SK-N-SH (cell line): ENCODE data around the gene STK40. TPM values are rescaled to one million over a fixed set of nuclear protein-coding genes. Genes with fewer than 3 reads are reported as not detected.
A peak's percentile ranks its signal among the peaks of the same experiment; 100 is the strongest.

Experiments
- CTCF ChIA-PET: fragments of 300-600, 350-600 bp; formaldehyde crosslinking; extraction: SDS; loops from one replicate; lab custom pipeline; 2021; lab: Yijun Ruan, JAX
- POLR2A ChIA-PET: fragments of 350-600 bp; sonication (Branson Sonifier 250); formaldehyde crosslinking; extraction: SDS; loops from one replicate; lab custom pipeline; 2020; ENCODE audit warnings: antibody characterized with exemption, inconsistent platforms; lab: Yijun Ruan, JAX
- DNase-seq: peaks from one replicate; pipeline ENCODE4 v3.0.0; 2012
- H2AFZ ChIP-seq: fragments of 200-600 bp; sonication (generic); 2 replicates; pipeline ENCODE4 v1.8.1; 2016; ENCODE audit warnings: antibody characterized with exemption, mild to moderate bottlenecking, low read depth
- H3F3A ChIP-seq: fragments of 200-600 bp; sonication (generic); replicated peaks from 2 replicates; pipeline ENCODE3; 2016; ENCODE audit warnings: antibody characterized with exemption, mild to moderate bottlenecking; ENCODE audit not compliant: insufficient read depth
- H3K27ac ChIP-seq, 2 experiments: fragments of 200-500 bp in 1 of 2; fragments of 200-600 bp in 1 of 2; sonication (Bioruptor generic) in 1 of 2; sonication (generic), shearing (Covaris generic) in 1 of 2; 2 replicates each; pipeline versions ENCODE4 v1.5.1 to v1.6.1; 2014 to 2016; ENCODE audit warnings: low read depth in 2 of 2, inconsistent platforms in 1 of 2, low read length in 1 of 2, mild to moderate bottlenecking in 1 of 2, mixed read lengths in 1 of 2
- H3K27me3 ChIP-seq: fragments of 200-600 bp; sonication (generic), shearing (Covaris generic); 2 replicates; pipeline ENCODE4 v1.6.1; 2016; ENCODE audit warnings: mixed run types; ENCODE audit not compliant: insufficient read depth
- H3K36me3 ChIP-seq, 2 experiments: fragments of 200-500 bp in 1 of 2; fragments of 200-600 bp in 1 of 2; sonication (Bioruptor generic) in 1 of 2; sonication (generic) in 1 of 2; replicated peaks in 1 of 2; 2 replicates each; pipeline versions ENCODE3 to v1.5.1; 2014 to 2016; ENCODE audit warnings: low read length in 1 of 2, mild to moderate bottlenecking in 1 of 2; ENCODE audit not compliant: insufficient read depth in 2 of 2, control insufficient read depth in 1 of 2
- H3K4me1 ChIP-seq, 2 experiments: fragments of 200-500 bp in 1 of 2; fragments of 200-600 bp in 1 of 2; sonication (Bioruptor generic) in 1 of 2; sonication (generic), shearing (Covaris generic) in 1 of 2; 2 replicates each; pipeline versions ENCODE4 v1.5.1 to v1.6.1; 2014 to 2016; ENCODE audit warnings: low read depth in 1 of 2, low read length in 1 of 2, mixed run types in 1 of 2; ENCODE audit not compliant: insufficient read depth in 2 of 2, control insufficient read depth in 1 of 2
- H3K4me2 ChIP-seq: fragments of 200-600 bp; sonication (generic), shearing (Covaris generic); 2 replicates; pipeline ENCODE4 v1.6.1; 2017; ENCODE audit warnings: mixed run types
- H3K4me3 ChIP-seq, 2 experiments: fragments of 200-500 bp in 1 of 2; fragments of 200-600 bp in 1 of 2; sonication (Bioruptor generic) in 1 of 2; sonication (generic), shearing (Covaris generic) in 1 of 2; 2 replicates each; pipeline versions ENCODE4 v1.5.1 to v1.8.1; 2014 to 2016; ENCODE audit warnings: low read depth in 2 of 2, inconsistent platforms in 1 of 2, low read length in 1 of 2, mild to moderate bottlenecking in 1 of 2, mixed read lengths in 1 of 2, moderate library complexity in 1 of 2
- H3K79me2 ChIP-seq: fragments of 200-600 bp; sonication (generic); 2 replicates; pipeline ENCODE4 v1.8.1; 2017; ENCODE audit warnings: mild to moderate bottlenecking; ENCODE audit not compliant: insufficient read depth
- H3K9ac ChIP-seq: fragments of 200-600 bp; sonication (generic); 2 replicates; pipeline ENCODE4 v1.6.1; 2017; ENCODE audit warnings: mixed run types
- H3K9me2 ChIP-seq: fragments of 200-600 bp; sonication (generic); 2 replicates; pipeline ENCODE4 v1.6.1; 2017; ENCODE audit warnings: mixed run types
- H3K9me3 ChIP-seq: fragments of 200-600 bp; sonication (generic); 2 replicates; pipeline ENCODE4 v1.6.1; 2017; ENCODE audit warnings: mixed run types, mild to moderate bottlenecking, moderate library complexity
- H4K20me1 ChIP-seq: fragments of 200-600 bp; sonication (generic); 2 replicates; pipeline ENCODE4 v1.6.1; 2017; ENCODE audit warnings: mild to moderate bottlenecking, mixed run types; ENCODE audit not compliant: insufficient read depth
- CHD2 ChIP-seq: fragments of 150-350 bp; IDR thresholded peaks from 2 replicates; pipeline ENCODE4 v1.6.1; 2018; ENCODE audit warnings: low read length; ENCODE audit not compliant: partially characterized antibody
- ELF1 ChIP-seq: IDR thresholded peaks from 2 replicates; pipeline ENCODE4 v1.4.0; 2012
- EP300 ChIP-seq, 2 experiments: IDR thresholded peaks; 2 replicates each; pipeline versions ENCODE4 v1.4.0 to v1.6.1; 2012; ENCODE audit warnings: borderline replicate concordance in 1 of 2, low read depth in 1 of 2, low read length in 1 of 2
- FOXM1 ChIP-seq: IDR thresholded peaks from 2 replicates; pipeline ENCODE4 v1.4.0; 2012; ENCODE audit warnings: low read depth, mild to moderate bottlenecking
- JUND ChIP-seq: IDR thresholded peaks from 2 replicates; pipeline ENCODE4 v1.4.0; 2012
- MEF2A ChIP-seq: IDR thresholded peaks from 2 replicates; pipeline ENCODE4 v1.4.0; 2012; ENCODE audit warnings: low read depth, borderline replicate concordance
- MXI1 ChIP-seq: IDR thresholded peaks from 2 replicates; pipeline ENCODE4 v1.6.1; 2012; ENCODE audit warnings: mild to moderate bottlenecking, low read depth, low read length, improper control_type of control experiment
- NRF1 ChIP-seq: IDR thresholded peaks from 2 replicates; pipeline ENCODE4 v1.6.1; 2012; ENCODE audit warnings: low read depth, mild to moderate bottlenecking, low read length
- POLR2AphosphoS5 ChIP-seq: IDR thresholded peaks from 2 replicates; pipeline ENCODE4 v1.6.1; 2012; ENCODE audit warnings: low read depth, low read length
- RCOR1 ChIP-seq: fragments of 150-350 bp; IDR thresholded peaks from 2 replicates; pipeline ENCODE4 v1.6.1; 2017; ENCODE audit warnings: antibody characterized with exemption, low read length
- RFX5 ChIP-seq: IDR thresholded peaks from 2 replicates; pipeline ENCODE4 v1.6.1; 2012; ENCODE audit warnings: mild to moderate bottlenecking, improper control_type of control experiment, low read length
- SIN3A ChIP-seq: IDR thresholded peaks from 2 replicates; pipeline ENCODE4 v1.6.1; 2012; ENCODE audit warnings: low read depth, mild to moderate bottlenecking, low read length, moderate library complexity, borderline replicate concordance
- TAF1 ChIP-seq: IDR thresholded peaks from 2 replicates; pipeline ENCODE4 v1.6.1; 2012; ENCODE audit warnings: low read depth, mild to moderate bottlenecking, low read length, moderate library complexity, borderline replicate concordance
- TEAD4 ChIP-seq: IDR thresholded peaks from 2 replicates; pipeline ENCODE4 v1.4.0; 2012; ENCODE audit warnings: mild to moderate bottlenecking, borderline replicate concordance; ENCODE audit not compliant: insufficient read depth
- YY1 ChIP-seq: IDR thresholded peaks from 2 replicates; pipeline ENCODE4 v1.4.0; 2012; ENCODE audit warnings: low read depth, mild to moderate bottlenecking
- WGBS: methylation state at CpG from one replicate; pipeline ENCODE4 v1.1.6; 2017; ENCODE audit warnings: low lambda C conversion rate; 5-methylcytosine and 5-hydroxymethylcytosine counted together
- polyA plus RNA-seq, 3 experiments: library from polyadenylated mRNA; depleted of rRNA; stranded (reverse); fragments of >200 nt; gene quantifications; 2 replicates each; pipeline ENCODE4 v1.2.3, GENCODE V29; 2012
- TF ChIP-seq, protein P1 (sequence below): fragments of 200-600 bp; sonication (generic); IDR thresholded peaks from 2 replicates; pipeline ENCODE4 v1.6.1; 2017; ENCODE audit warnings: antibody characterized with exemption, mild to moderate bottlenecking, moderate library complexity
- TF ChIP-seq, protein P2 (sequence below): IDR thresholded peaks from 2 replicates; pipeline ENCODE4; 2012
- TF ChIP-seq, protein P3 (sequence below): IDR thresholded peaks from 2 replicates; pipeline ENCODE4 v1.4.0; 2012; ENCODE audit warnings: low read depth, borderline replicate concordance
- TF ChIP-seq, protein P4 (sequence below): IDR thresholded peaks from 2 replicates; pipeline ENCODE4 v1.4.0; 2012; ENCODE audit warnings: low read depth

Gene STK40
- polyA plus RNA-seq, 1 of the 3 experiments (the other 2 are of a cell fraction): 43.3 TPM

DNA sequence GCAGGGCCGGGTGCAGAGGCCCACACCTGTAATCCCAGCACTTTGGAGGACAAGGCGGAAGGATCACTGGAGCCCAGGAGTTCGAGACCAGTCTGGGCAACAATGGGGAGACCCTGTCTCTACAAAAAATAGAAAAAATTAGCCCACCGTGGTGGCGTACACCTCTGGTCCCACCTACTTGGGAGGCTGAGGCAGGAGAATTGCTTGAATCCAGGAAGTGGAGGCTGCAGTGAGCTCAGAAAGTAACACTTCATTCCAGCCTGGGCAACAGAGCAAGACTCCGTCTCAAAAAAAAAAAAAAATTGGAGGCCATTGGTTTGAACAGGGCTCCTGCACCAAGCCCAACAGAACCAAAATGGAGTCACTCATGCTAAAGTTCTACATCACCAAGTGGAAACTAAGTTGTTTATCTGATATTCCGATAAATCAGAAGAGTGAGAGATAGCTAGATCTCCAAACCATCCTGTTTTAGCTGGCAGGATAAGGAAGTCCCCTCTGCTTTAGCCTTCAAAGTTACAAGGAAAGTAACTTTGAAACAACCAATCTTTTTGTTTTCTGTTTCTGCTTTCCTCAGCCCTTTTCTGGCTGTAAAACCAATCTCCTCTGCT, 12.8 kb upstream of the STK40 start:
- peak overlapping the region; percentile 93; the same call in 1 of the 2 replicates for H3K9ac ChIP-seq
- DNase-seq: no peak
- no peaks in the 10 kb centered on the region for H3K9me2 ChIP-seq
- peaks cover 4 to 6% of the 10 kb centered on the region in 2 experiments for H3K36me3 ChIP-seq
- H3K27me3 ChIP-seq: no peaks in the 10 kb centered on the region
- H3K4me1 ChIP-seq: peaks cover 0 to 5% of the 10 kb centered on the region in 2 experiments; a peak in 2 of 4 replicates
- peak overlapping the region; percentile 94 for H3K4me2 ChIP-seq
- no peaks in the 10 kb centered on the region for H4K20me1 ChIP-seq
- H3K79me2 ChIP-seq: peaks cover 34% of the 10 kb centered on the region
- ChIA-PET POLR2A (interaction anchor here (3.2 kb wide), 1 partner anchor 12 kb away, joined by 25 read pairs; the partner anchor contains the start of gene STK40), CTCF (interaction anchor here (1.1 to 2.5 kb wide), 8 partner anchors 10 to 245 kb away, joined by 3 to 8 read pairs (median 3); no protein-coding TSS in a partner anchor)
- H3K4me3 ChIP-seq: peak overlapping the region in 1 of 2 experiments; percentile 98; a peak in 2 of 4 replicates
- 72% methylated on average over 7 of the region's 7 CpGs for WGBS
- TF ChIP-seq FOXM1 (no peak), CHD2 (no peak), EP300 (IDR thresholded peaks at IDR 0.05; ENCODE audit: borderline replicate concordance in 1 of 2, low read depth in 1 of 2, low read length in 1 of 2) (no peak), YY1 (no peak), MEF2A (no peak), TEAD4 (no peak), JUND (no peak), NRF1 (no peak)
- TF ChIP-seq, protein P1, sequence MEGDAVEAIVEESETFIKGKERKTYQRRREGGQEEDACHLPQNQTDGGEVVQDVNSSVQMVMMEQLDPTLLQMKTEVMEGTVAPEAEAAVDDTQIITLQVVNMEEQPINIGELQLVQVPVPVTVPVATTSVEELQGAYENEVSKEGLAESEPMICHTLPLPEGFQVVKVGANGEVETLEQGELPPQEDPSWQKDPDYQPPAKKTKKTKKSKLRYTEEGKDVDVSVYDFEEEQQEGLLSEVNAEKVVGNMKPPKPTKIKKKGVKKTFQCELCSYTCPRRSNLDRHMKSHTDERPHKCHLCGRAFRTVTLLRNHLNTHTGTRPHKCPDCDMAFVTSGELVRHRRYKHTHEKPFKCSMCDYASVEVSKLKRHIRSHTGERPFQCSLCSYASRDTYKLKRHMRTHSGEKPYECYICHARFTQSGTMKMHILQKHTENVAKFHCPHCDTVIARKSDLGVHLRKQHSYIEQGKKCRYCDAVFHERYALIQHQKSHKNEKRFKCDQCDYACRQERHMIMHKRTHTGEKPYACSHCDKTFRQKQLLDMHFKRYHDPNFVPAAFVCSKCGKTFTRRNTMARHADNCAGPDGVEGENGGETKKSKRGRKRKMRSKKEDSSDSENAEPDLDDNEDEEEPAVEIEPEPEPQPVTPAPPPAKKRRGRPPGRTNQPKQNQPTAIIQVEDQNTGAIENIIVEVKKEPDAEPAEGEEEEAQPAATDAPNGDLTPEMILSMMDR: no peak
- peaks cover 5% of the 10 kb centered on the region for H3F3A ChIP-seq
- peak overlapping the region in 1 of 2 experiments; percentile 83; a peak in 2 of 4 replicates for H3K27ac ChIP-seq
- H3K9me3 ChIP-seq: no peaks in the 10 kb centered on the region
- H2AFZ ChIP-seq: peak overlapping the region; percentile 82; the same call in 1 of the 2 replicates

DNA sequence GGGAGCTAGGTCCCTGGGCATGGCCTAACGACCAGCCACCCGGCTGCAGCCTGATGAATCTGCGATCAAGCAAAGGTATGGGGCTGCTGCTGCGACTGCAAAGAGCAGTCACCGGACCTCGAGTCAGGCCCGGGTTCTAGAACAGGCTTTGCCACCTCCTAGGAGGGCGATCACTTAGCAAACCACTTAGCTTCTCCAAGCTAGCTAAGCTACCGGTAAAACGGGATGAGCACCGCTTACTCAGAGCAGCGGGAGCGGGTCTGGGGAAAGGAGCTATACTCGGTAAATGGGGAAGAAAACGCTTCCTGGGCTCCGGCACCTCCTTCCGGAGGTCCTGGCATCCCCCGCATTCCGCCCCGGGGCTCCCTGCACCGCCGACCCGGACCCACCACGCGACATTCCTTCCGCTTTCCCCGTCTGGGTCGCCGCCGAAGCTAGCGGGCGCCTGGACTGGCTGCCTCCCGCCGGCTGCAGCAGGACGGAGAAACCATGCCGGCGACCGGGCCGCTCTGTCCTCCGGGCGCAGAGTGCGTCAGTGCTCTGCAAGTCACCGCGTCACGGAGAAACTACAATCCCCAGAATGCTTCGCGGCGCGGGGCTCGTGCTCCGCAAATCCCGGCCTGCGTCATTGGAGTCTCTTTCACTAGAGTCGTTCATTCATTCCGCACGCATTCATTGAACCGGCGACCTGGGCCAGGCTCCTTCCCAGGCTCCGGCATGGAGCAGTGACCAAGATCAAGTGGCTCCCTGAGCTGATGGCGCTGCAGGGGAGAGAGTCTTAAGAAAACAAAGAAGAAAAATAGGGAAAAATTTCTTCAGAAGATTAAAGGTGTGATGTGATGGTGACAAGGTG, 11.9 kb upstream of the STK40 start, which contains the start of gene LSM10:
Gene LSM10 (minus strand): TSS at position 531 of the 853 bp plus-strand sequence. CDS start 3,779 bp downstream, outside the sequence.
- peaks cover 39% of the 10 kb centered on the region for H3K79me2 ChIP-seq
- DNase-seq: peak; percentile 92
- CTCF ChIA-PET: interaction anchor here (1.1 to 2.5 kb wide), 8 partner anchors 11 to 244 kb away, joined by 3 to 8 read pairs (median 3); no protein-coding TSS in a partner anchor
- peak within 1 kb of the TSS; percentile 94 for H3K4me2 ChIP-seq
- POLR2A ChIA-PET: interaction anchor here (0.8 to 3.2 kb wide), 3 partner anchors 11 to 90 kb away, joined by 3 to 25 read pairs (median 3); partner anchors contain the start of gene STK40
- peak within 1 kb of the TSS; percentile 82; the same call in 1 of the 2 replicates for H2AFZ ChIP-seq
- no peaks in the 10 kb centered on the region for H3K9me2 ChIP-seq
- no peaks in the 10 kb centered on the region for H4K20me1 ChIP-seq
- peaks cover 0 to 5% of the 10 kb centered on the region in 2 experiments; a peak in 2 of 4 replicates for H3K4me1 ChIP-seq
- peak within 1 kb of the TSS; percentile 83 for H3K27ac ChIP-seq
- H3K9ac ChIP-seq: peak within 1 kb of the TSS; percentile 93
- H3F3A ChIP-seq: peaks cover 5% of the 10 kb centered on the region
- H3K36me3 ChIP-seq: peaks cover 13 to 14% of the 10 kb centered on the region in 2 experiments
- under 1% methylated on average over 18 of the region's 60 CpGs for WGBS
- H3K4me3 ChIP-seq: peak within 1 kb of the TSS; percentile 80 to 98
- H3K9me3 ChIP-seq: no peaks in the 10 kb centered on the region
- H3K27me3 ChIP-seq: no peaks in the 10 kb centered on the region
- peak; percentile 82 for TF ChIP-seq TAF1
- peak; percentile 89; the same call in 1 of the 2 replicates for TF ChIP-seq SIN3A
- TF ChIP-seq, protein P2, sequence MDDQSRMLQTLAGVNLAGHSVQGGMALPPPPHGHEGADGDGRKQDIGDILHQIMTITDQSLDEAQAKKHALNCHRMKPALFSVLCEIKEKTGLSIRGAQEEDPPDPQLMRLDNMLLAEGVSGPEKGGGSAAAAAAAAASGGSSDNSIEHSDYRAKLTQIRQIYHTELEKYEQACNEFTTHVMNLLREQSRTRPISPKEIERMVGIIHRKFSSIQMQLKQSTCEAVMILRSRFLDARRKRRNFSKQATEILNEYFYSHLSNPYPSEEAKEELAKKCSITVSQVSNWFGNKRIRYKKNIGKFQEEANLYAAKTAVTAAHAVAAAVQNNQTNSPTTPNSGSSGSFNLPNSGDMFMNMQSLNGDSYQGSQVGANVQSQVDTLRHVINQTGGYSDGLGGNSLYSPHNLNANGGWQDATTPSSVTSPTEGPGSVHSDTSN: no peak
- TF ChIP-seq CHD2: peak; percentile 94
- TF ChIP-seq RCOR1: peak; percentile 24; the same call in 1 of the 2 replicates
- TF ChIP-seq ELF1: no peak
- TF ChIP-seq, protein P3, sequence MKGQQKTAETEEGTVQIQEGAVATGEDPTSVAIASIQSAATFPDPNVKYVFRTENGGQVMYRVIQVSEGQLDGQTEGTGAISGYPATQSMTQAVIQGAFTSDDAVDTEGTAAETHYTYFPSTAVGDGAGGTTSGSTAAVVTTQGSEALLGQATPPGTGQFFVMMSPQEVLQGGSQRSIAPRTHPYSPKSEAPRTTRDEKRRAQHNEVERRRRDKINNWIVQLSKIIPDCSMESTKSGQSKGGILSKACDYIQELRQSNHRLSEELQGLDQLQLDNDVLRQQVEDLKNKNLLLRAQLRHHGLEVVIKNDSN: peak; percentile 65; the same call in 1 of the 2 replicates
- TF ChIP-seq, protein P4, sequence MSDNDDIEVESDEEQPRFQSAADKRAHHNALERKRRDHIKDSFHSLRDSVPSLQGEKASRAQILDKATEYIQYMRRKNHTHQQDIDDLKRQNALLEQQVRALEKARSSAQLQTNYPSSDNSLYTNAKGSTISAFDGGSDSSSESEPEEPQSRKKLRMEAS: peak; percentile 76
- TF ChIP-seq MXI1: peak; percentile 95
- TF ChIP-seq RFX5: no peak
- peak; percentile 30; the same call in 1 of the 2 replicates for TF ChIP-seq YY1
- peak; percentile 35; the same call in 1 of the 2 replicates for TF ChIP-seq NRF1
- TF ChIP-seq POLR2AphosphoS5: peak; percentile 88
